ENCODE results near the gene MDM4.

- TF ChIP-seq POLR2A (IDR thresholded peaks at IDR 0.05; ENCODE audit: low read depth, low read length) (no peak), TAF1 (IDR thresholded peaks at IDR 0.05; ENCODE audit: low read depth, low read length) (no peak), PAX5 (IDR thresholded peaks at IDR 0.05; ENCODE audit: insufficient read depth, low read length, severe bottlenecking) (no peak), POLR2AphosphoS5 (IDR thresholded peaks at IDR 0.05; ENCODE audit: low read depth, low read length) (no peak)
Measured at GRCh38 chr1:204502241-204502640, 14.0 kb upstream of the MDM4 start.

All from GM12891 (cell line).